Measurements from ENCODE around the gene NAA50.

Gene NAA50

DNA sequence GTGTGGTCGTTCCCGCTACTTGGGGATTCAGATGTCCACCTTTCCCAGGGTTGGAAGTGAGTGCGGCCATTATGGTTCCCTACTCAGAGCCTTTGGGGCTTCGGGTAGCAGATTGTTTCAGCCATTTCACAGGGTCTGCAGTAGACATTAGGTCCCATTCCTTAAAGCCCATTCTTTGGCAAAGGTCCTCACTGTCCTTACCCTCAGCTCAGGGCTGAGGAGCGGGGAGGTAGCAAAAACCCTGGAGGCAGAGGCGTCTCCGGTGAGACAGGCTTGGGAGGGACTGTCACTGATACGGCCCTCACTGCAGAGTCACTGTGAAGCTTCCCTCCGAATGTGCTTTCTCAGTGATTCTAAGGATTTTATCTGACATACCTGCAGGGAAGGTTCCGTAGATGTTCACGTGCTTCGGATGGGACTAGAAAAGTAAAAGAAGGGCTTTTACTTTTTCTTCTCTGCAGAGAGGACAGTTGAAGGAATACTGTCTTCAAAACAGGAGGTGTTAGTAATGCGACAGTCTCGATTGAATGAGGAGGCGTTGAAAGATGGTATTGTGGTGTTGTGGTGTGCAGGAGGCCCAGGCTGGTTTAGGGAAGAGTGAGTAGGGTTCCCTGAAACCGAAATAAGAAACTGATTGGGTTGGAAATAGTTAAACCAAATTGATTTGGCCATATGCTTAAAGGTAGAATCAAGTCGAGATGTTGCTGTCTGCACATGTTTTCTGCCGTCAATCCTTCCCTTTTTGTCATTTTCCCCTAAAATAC lies 1.4 kb upstream of the NAA50 start:
- H3K4me1 ChIP-seq (ENCODE audit: control insufficient read depth, insufficient read depth, low read length) = no peaks in the 10 kb centered on the region
- no peaks in the 10 kb centered on the region for H3K9me3 ChIP-seq (ENCODE audit: control insufficient read depth, insufficient read depth, low read depth, low read length)
- peak overlapping the region; percentile 86 for H3K4me3 ChIP-seq (ENCODE audit: low read depth, low read length)
- H3K27ac ChIP-seq (ENCODE audit: extremely low read depth, low read depth, low read length) = peak overlapping the region; percentile 25; the same call in 1 of the 2 replicates
- POLR2A ChIA-PET = no interaction called here
- TF ChIP-seq ZBTB1 (tag by site-specific recombination; IDR thresholded peaks at IDR 0.05) = no peak
- no peak for TF ChIP-seq ZNF639 (tag by site-specific recombination; IDR thresholded peaks at IDR 0.05)
- TF ChIP-seq SP7 (tag by site-specific recombination; IDR thresholded peaks at IDR 0.05) = 0 out of 2 replicates have a peak, but pooled peaks have one; percentile 3
- TF ChIP-seq ZBTB17 (tag by site-specific recombination; IDR thresholded peaks at IDR 0.05) = peak; percentile 44; the same call in 1 of the 2 replicates
- TF ChIP-seq YY1 (tag by site-specific recombination; IDR thresholded peaks at IDR 0.05) = 0 out of 2 replicates have a peak, but pooled peaks have one; percentile 59
- no peak for TF ChIP-seq ZNF221 (tag by site-specific recombination; IDR thresholded peaks at IDR 0.05; ENCODE audit: borderline replicate concordance)
- no peak for TF ChIP-seq ZNF266 (tag by site-specific recombination; IDR thresholded peaks at IDR 0.05; ENCODE audit: low read depth)
- no peak for TF ChIP-seq OSR2 (tag by site-specific recombination; IDR thresholded peaks at IDR 0.05)
- peak; percentile 50 for TF ChIP-seq PRDM1 (tag by site-specific recombination; IDR thresholded peaks at IDR 0.05)
- no peak for TF ChIP-seq ZNF311 (tag by site-specific recombination; IDR thresholded peaks at IDR 0.05; ENCODE audit: borderline replicate concordance)
- TF ChIP-seq PRDM4 (tag by site-specific recombination; IDR thresholded peaks at IDR 0.05) = peak; percentile 61
- TF ChIP-seq ZNF558 (tag by site-specific recombination; IDR thresholded peaks at IDR 0.05) = no peak
- no peak for TF ChIP-seq ZXDB (tag by site-specific recombination; IDR thresholded peaks at IDR 0.05)
- no peak for TF ChIP-seq ZNF701 (tag by site-specific recombination; IDR thresholded peaks at IDR 0.05)
- TF ChIP-seq IKZF3 (tag by site-specific recombination; IDR thresholded peaks at IDR 0.05) = peak; percentile 66
- TF ChIP-seq ZFP41 (tag by site-specific recombination; IDR thresholded peaks at IDR 0.05; ENCODE audit: borderline replicate concordance) = no peak
- no peak for TF ChIP-seq ZBTB21 (tag by site-specific recombination; IDR thresholded peaks at IDR 0.05)
- TF ChIP-seq, protein P1, sequence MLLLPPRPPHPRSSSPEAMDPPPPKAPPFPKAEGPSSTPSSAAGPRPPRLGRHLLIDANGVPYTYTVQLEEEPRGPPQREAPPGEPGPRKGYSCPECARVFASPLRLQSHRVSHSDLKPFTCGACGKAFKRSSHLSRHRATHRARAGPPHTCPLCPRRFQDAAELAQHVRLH (tag by site-specific recombination; IDR thresholded peaks at IDR 0.05) = no peak
- peak; percentile 48 for TF ChIP-seq ZNF335 (tag by site-specific recombination; conservative IDR thresholded peaks at IDR 0.05)
- TF ChIP-seq ZNF830 (tag by site-specific recombination; IDR thresholded peaks at IDR 0.05; ENCODE audit: low read depth) = no peak
- 0 out of 2 replicates have a peak, but pooled peaks have one; percentile 22 for TF ChIP-seq ZBTB20 (tag by site-specific recombination; IDR thresholded peaks at IDR 0.05)
- CTCF ChIA-PET = interaction anchor here (0.8 kb wide), 2 partner anchors 9 to 89 kb away, joined by 3 read pairs; no protein-coding TSS in a partner anchor
- H3K36me3 ChIP-seq (ENCODE audit: control insufficient read depth in 2 of 2, insufficient read depth in 1 of 2, low read length in 2 of 2) = no peaks in the 10 kb centered on the region
